Activated T-helper 1 cell treated with anti-CD3 and anti-CD28 coated beads, Interleukin-12 subunit alpha, Interleukin-12 subunit beta, Interleukin-2, Interleukin-4 antibody, amounts not matched to agents 30 ng/mL and 10 ng/mL and 1 ng/mL, durations not matched to agents 14 hours and 24 hours and 36 hours (primary cell): ENCODE measurements around the gene PTMS. TPM values are rescaled to one million over a fixed set of nuclear protein-coding genes. Genes with fewer than 3 reads are reported as not detected.
A peak's percentile ranks its signal among the peaks of the same experiment; 100 is the strongest.

Experiments used
- DNase-seq: peaks from one replicate; pipeline ENCODE4 v3.0.0; 2021; ENCODE audit warnings: low spot score
- H3K27ac Mint-ChIP-seq: one replicate; pipeline ENCODE4 v1.8.0; 2021; ENCODE audit warnings: mild to moderate bottlenecking, mixed read lengths
- H3K27me3 Mint-ChIP-seq: one replicate; pipeline ENCODE4 v1.8.0; 2022; ENCODE audit warnings: mild to moderate bottlenecking, moderate library complexity, mixed read lengths; ENCODE audit not compliant: insufficient read depth
- H3K36me3 Mint-ChIP-seq: one replicate; pipeline ENCODE4 v1.8.0; 2021; ENCODE audit warnings: low read depth, mixed read lengths
- H3K4me1 Mint-ChIP-seq: one replicate; pipeline ENCODE4 v1.8.0; 2021; ENCODE audit warnings: low read depth, mixed read lengths
- H3K4me3 Mint-ChIP-seq: one replicate; pipeline ENCODE4 v1.8.0; 2021; ENCODE audit warnings: mild to moderate bottlenecking, moderate library complexity, mixed read lengths
- H3K9me3 Mint-ChIP-seq: one replicate; pipeline ENCODE4 v1.8.0; 2021; ENCODE audit warnings: mixed read lengths
- intact Hi-C: fragments of 100-400 bp; cut with micrococcal nuclease; formaldehyde crosslinking; loops from one replicate; pipeline ENCODE4 v1.15.1; 2024
- total RNA-seq: library from RNA; stranded (reverse); gene quantifications from 2 replicates; pipeline ENCODE4 v1.2.3, GENCODE V29; 2022

Gene PTMS
- total RNA-seq, 1 donor from 2014 or later: 262 TPM

- H3K9me3 Mint-ChIP-seq: no peaks in the 10 kb centered on the region
- peaks cover 30% of the 10 kb centered on the region for H3K36me3 Mint-ChIP-seq
- intact Hi-C loops: loop anchor here (2.0 to 10.0 kb wide), 3 partner anchors 77 to 296 kb away; partner anchors contain the start of genes MRPL51, NCAPD2 and TPI1
Measured at GRCh38 chr12:6790496-6791150, 24.5 kb downstream of the PTMS start.

GRCh38 chr12:6791931-6792520 is 25.9 kb downstream of the PTMS start:
- intact Hi-C loops: loop anchor here (1.0 to 10.0 kb wide), 5 partner anchors 33 to 297 kb away; partner anchors contain the start of genes COPS7A, MRPL51, NCAPD2 and TPI1
- no peak for DNase-seq
- H3K9me3 Mint-ChIP-seq: no peaks in the 10 kb centered on the region
- H3K4me3 Mint-ChIP-seq: peak overlapping the region; percentile 94
- peaks cover 67% of the 10 kb centered on the region for H3K4me1 Mint-ChIP-seq
- H3K36me3 Mint-ChIP-seq: peaks cover 40% of the 10 kb centered on the region
- H3K27me3 Mint-ChIP-seq: no peaks in the 10 kb centered on the region
- H3K27ac Mint-ChIP-seq: peak overlapping the region; percentile 87

More at GRCh38 chr12:6790496-6791150, 24.5 kb downstream of the PTMS start:
- DNase-seq: no peak
- H3K4me3 Mint-ChIP-seq: peak overlapping the region; percentile 94
- peak overlapping the region; percentile 87 for H3K27ac Mint-ChIP-seq
- no peaks in the 10 kb centered on the region for H3K27me3 Mint-ChIP-seq
- H3K4me1 Mint-ChIP-seq: peaks cover 67% of the 10 kb centered on the region

- Mint-ChIP-seq H3K27me3 (no peaks in the 10 kb centered on the region), H3K27ac (peak overlapping the region; percentile 87), H3K36me3 (peaks cover 45% of the 10 kb centered on the region), H3K9me3 (no peaks in the 10 kb centered on the region), H3K4me1 (peaks cover 65% of the 10 kb centered on the region), H3K4me3 (peak overlapping the region; percentile 94)
- DNase-seq: peak; percentile 40
- intact Hi-C loops: loop anchor here (1.0 to 10.0 kb wide), 4 partner anchors 33 to 298 kb away; partner anchors contain the start of genes COPS7A, MRPL51, NCAPD2 and TPI1
Measured at GRCh38 chr12:6792522-6793201, 26.5 kb downstream of the PTMS start.

- no peak overlapping the region for H3K27ac Mint-ChIP-seq
- H3K4me1 Mint-ChIP-seq: peaks cover 64% of the 10 kb centered on the region
- DNase-seq: no peak
- peaks cover 58% of the 10 kb centered on the region for H3K36me3 Mint-ChIP-seq
- intact Hi-C loops: loop anchor here (10.0 kb wide), 1 partner anchor 300 kb away; the partner anchor contains the start of genes MRPL51 and NCAPD2
- no peaks in the 10 kb centered on the region for H3K27me3 Mint-ChIP-seq
- H3K4me3 Mint-ChIP-seq: no peak overlapping the region
- H3K9me3 Mint-ChIP-seq: no peaks in the 10 kb centered on the region
Measured at GRCh38 chr12:6795088-6795487, 28.9 kb downstream of the PTMS start.

- Mint-ChIP-seq H3K27ac (no peak overlapping the region), H3K9me3 (no peaks in the 10 kb centered on the region), H3K27me3 (no peaks in the 10 kb centered on the region), H3K4me1 (peaks cover 59% of the 10 kb centered on the region), H3K36me3 (peaks cover 55% of the 10 kb centered on the region), H3K4me3 (no peak overlapping the region)
- intact Hi-C loops: loop anchor here (10.0 kb wide), 1 partner anchor 302 kb away; the partner anchor contains the start of genes MRPL51 and NCAPD2
- DNase-seq: no peak
Measured at GRCh38 chr12:6796576-6796975, 30.4 kb downstream of the PTMS start.

DNA sequence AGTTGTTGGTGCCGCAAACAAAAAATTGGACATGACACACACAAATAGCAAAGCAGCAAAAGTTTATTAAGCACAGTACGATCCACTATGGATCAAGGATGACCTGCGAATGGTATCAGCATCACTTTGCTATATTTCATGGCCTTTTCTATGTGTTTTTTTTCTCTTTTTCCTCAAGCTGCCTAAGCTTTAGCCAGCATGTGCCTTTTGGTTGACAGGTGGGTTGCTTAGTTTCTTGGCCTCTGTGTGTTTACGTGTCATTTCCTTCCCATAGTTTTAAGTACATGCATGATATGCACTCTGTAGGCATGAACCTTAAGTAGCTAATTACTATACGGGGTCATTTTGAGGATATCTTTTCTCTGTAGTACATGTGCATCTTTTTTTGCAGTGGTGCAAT is 33.0 kb downstream of the PTMS start:
- Mint-ChIP-seq H3K27me3 (no peaks in the 10 kb centered on the region), H3K9me3 (no peaks in the 10 kb centered on the region), H3K4me3 (no peak overlapping the region), H3K36me3 (peaks cover 51% of the 10 kb centered on the region), H3K27ac (no peak overlapping the region), H3K4me1 (peaks cover 36% of the 10 kb centered on the region)
- intact Hi-C loops: loop anchor here (10.0 kb wide), 1 partner anchor 304 kb away; the partner anchor contains the start of genes MRPL51 and NCAPD2
- no peak for DNase-seq

GRCh38 chr12:6807170-6807569 is 41.0 kb downstream of the PTMS start:
- intact Hi-C loops: no loop called here
- H3K27ac Mint-ChIP-seq: no peak overlapping the region
- H3K4me3 Mint-ChIP-seq: no peak overlapping the region
- peaks cover 26% of the 10 kb centered on the region for H3K4me1 Mint-ChIP-seq
- no peaks in the 10 kb centered on the region for H3K9me3 Mint-ChIP-seq
- H3K27me3 Mint-ChIP-seq: no peaks in the 10 kb centered on the region
- DNase-seq: no peak
- H3K36me3 Mint-ChIP-seq: peaks cover 34% of the 10 kb centered on the region

DNA sequence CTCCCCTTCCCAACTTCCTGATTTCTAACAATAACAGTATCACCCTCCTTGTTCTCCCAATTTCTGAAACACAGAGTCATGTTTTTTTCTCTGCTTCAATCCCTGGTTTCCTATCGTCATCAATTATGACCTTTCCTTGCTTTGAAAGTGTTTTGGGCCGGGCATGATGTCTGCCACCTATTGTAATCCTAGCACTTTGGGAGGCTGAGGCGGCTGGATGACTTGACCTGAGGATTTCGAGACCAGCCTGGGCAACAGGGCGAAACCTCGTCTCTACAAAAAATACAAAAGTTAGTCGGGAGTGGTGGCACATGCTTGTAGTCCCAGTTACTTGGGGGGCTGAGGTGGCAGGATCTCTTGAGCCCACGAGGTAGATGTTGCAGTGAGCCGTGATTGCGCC is 42.9 kb downstream of the PTMS start:
- Mint-ChIP-seq H3K27me3 (no peaks in the 10 kb centered on the region), H3K4me3 (no peak overlapping the region), H3K9me3 (no peaks in the 10 kb centered on the region), H3K4me1 (peaks cover 26% of the 10 kb centered on the region), H3K27ac (no peak overlapping the region), H3K36me3 (peaks cover 36% of the 10 kb centered on the region)
- no peak for DNase-seq
- intact Hi-C loops: no loop called here

DNA sequence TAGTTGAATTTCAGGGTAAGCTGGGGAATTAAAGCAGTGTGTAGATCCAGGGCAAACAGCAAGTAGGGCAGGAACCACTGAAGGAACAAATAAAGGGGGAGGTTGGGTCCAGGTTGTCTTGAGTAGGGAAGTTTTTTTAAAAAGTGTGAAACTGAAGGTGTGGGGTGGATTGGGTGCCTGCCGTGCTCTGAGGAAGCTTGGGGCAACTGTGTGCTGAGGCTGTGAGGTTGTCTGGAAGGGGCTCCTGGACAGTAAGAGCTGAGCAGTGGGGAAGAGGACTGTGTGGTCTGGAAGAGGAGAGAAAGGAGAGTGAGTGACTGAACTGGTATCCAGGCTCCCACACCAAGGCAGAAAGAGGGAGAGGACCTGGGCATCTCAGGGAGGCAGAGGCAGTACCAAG is 44.6 kb downstream of the PTMS start:
- no peak for DNase-seq
- peak overlapping the region; percentile 70 for H3K27ac Mint-ChIP-seq
- H3K9me3 Mint-ChIP-seq: no peaks in the 10 kb centered on the region
- H3K36me3 Mint-ChIP-seq: peaks cover 44% of the 10 kb centered on the region
- intact Hi-C loops: no loop called here
- H3K27me3 Mint-ChIP-seq: no peaks in the 10 kb centered on the region
- H3K4me3 Mint-ChIP-seq: no peak overlapping the region
- H3K4me1 Mint-ChIP-seq: peaks cover 26% of the 10 kb centered on the region

GRCh38 chr12:6813363-6813762 is 47.2 kb downstream of the PTMS start:
- no peaks in the 10 kb centered on the region for H3K9me3 Mint-ChIP-seq
- intact Hi-C loops: no loop called here
- peaks cover 26% of the 10 kb centered on the region for H3K4me1 Mint-ChIP-seq
- H3K27me3 Mint-ChIP-seq: no peaks in the 10 kb centered on the region
- no peak for DNase-seq
- H3K4me3 Mint-ChIP-seq: no peak overlapping the region
- H3K27ac Mint-ChIP-seq: no peak overlapping the region
- H3K36me3 Mint-ChIP-seq: peaks cover 59% of the 10 kb centered on the region

- Mint-ChIP-seq H3K27me3 (peaks cover 2% of the 10 kb centered on the region), H3K4me3 (no peak overlapping the region), H3K9me3 (no peaks in the 10 kb centered on the region), H3K36me3 (peaks cover 58% of the 10 kb centered on the region), H3K27ac (no peak overlapping the region), H3K4me1 (peaks cover 11% of the 10 kb centered on the region)
- no peak for DNase-seq
- intact Hi-C loops: no loop called here
Measured at GRCh38 chr12:6816598-6816997, 50.4 kb downstream of the PTMS start.

DNA sequence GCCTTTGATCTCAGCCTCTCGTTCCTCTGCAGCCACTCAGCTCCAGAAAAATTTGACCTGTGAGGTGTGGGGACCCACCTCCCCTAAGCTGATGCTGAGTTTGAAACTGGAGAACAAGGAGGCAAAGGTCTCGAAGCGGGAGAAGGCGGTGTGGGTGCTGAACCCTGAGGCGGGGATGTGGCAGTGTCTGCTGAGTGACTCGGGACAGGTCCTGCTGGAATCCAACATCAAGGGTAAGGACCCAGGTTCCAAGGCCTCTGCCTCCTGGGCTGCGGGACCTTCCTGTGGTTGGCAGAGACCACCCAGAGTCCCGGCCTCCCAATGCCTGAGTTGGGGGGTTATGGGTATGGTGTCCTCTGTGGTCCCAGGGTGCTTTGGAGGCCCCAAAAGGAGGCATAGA is 50.9 kb downstream of the PTMS start:
- intact Hi-C loops: no loop called here
- H3K4me1 Mint-ChIP-seq: peaks cover 11% of the 10 kb centered on the region
- H3K4me3 Mint-ChIP-seq: no peak overlapping the region
- peaks cover 2% of the 10 kb centered on the region for H3K27me3 Mint-ChIP-seq
- peaks cover 58% of the 10 kb centered on the region for H3K36me3 Mint-ChIP-seq
- H3K9me3 Mint-ChIP-seq: no peaks in the 10 kb centered on the region
- DNase-seq: no peak
- no peak overlapping the region for H3K27ac Mint-ChIP-seq
